Bronchial smooth muscle cell (primary cell): ENCODE measurements around the gene PXMP4. TPM values are rescaled to one million over a fixed set of nuclear protein-coding genes. Genes with fewer than 3 reads are reported as not detected.

Experiments
- total RNA-seq: library from RNA; depleted of rRNA; stranded (reverse); fragments of >200 nt; gene quantifications from 2 replicates; pipeline ENCODE4 v1.2.1, GENCODE V29; 2014

The PXMP4 gene, protein sequence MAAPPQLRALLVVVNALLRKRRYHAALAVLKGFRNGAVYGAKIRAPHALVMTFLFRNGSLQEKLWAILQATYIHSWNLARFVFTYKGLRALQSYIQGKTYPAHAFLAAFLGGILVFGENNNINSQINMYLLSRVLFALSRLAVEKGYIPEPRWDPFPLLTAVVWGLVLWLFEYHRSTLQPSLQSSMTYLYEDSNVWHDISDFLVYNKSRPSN
- 4.7 and 10.2 TPM in 2 replicates for total RNA-seq

DNA sequence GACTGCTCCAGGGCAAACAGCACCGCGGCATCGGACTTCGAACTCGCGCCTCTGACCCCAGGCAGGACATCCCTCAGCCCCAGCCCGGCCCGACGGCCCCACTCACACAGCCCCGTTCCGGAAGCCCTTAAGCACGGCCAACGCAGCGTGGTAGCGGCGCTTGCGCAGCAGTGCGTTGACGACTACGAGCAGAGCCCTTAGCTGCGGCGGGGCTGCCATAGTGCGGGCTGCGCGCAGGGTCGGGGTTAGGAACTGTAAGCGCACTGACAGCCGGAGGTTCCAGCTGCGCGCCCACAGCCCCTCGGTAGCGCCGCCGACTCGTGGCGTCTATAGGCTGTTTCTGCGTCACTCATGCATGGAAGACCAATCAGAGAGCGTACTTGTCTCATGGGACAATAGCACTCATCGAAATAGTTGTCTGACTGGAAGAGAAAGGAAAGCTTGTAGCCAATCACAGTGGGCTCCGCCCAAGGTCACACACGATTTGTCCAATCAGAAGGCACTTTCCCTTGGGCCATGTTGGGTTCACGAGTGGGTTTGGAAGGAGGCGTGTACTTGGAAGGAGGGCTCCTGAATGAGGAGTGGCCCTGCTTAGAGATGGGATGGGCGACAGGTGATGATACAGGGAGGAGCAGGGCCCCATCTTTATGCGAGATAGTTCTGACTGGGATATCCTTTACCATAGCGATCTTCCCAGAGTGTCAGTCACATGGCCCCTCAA, at the start of gene PXMP4:
PXMP4 (minus strand) TSS at position 322 of the 721 bp plus-strand sequence; CDS start at position 219, 103 bp downstream.

DNA sequence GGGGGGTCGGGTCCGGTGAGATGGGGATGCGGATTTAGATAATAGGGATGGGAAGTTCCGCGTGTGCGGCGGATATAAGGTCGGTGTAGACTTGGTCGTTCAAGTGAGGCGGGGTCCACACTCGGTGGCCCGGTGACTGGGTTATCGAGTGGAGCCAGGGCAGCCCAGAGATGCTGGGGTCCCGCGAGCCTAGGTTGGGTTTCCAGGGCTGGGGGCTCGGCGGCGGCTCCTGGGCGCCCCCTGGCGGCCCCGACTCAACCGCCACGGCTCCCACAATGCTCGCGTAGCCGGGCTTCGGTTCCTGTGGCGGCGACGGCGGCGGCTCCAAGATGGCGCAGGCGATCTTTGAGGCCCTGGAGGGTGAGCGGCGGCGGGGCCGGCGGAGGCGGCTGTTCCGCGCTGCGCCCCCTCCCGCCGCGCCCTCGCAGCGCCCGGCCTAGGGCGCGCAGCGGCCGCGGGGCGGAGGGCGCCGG, 11.6 kb upstream of the PXMP4 start, which contains the start of gene ZNF341:
ZNF341 (plus strand) TSS at position 304 of the 473 bp plus-strand sequence; CDS start at position 330, 26 bp downstream.

DNA sequence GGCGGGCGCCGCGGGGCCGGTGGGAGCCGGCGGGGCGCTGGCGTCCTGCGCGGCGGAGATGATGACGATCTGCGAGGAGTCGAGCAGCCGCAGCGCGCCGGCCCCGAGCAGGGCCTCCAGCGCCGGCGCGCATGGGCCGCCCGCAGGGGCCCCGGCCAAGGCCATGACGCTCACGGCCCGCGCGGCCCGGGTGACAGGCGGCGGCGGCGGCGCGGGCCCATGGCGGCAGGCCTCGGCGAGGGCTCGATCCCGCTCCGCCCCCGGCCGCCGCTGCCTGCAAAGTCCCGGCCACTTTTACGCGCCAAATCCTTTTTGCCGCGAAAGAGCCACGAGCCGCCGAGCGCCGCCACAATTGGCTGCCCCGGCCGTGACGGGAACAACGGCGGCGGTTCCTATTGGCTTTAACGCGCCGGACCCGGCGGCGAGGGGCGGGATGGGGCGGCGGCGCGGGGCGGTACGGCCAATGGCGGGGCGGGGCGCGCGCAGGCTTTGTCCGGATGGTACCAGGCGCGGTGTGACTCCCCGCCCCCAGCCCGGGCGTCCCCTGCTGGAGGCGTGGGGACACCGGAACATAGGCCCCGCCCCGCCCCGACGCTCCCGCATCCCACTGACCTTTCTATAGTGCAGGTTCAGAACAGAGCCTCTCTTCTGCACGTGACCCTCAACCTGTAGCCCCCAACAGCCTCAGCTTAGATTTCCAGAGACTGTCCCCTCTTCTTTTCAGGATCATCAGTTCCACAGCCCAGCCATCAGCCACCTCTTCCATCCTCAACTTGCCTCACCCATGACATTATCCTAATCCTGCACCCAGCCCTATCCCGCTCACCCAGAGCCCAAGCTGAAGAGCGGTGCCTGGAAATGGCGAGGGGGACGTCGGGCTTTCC, 33.8 kb downstream of the PXMP4 start, which contains the start of gene E2F1:
E2F1 (minus strand) TSS at position 286 of the 884 bp plus-strand sequence; CDS start at position 165, 121 bp downstream.

DNA sequence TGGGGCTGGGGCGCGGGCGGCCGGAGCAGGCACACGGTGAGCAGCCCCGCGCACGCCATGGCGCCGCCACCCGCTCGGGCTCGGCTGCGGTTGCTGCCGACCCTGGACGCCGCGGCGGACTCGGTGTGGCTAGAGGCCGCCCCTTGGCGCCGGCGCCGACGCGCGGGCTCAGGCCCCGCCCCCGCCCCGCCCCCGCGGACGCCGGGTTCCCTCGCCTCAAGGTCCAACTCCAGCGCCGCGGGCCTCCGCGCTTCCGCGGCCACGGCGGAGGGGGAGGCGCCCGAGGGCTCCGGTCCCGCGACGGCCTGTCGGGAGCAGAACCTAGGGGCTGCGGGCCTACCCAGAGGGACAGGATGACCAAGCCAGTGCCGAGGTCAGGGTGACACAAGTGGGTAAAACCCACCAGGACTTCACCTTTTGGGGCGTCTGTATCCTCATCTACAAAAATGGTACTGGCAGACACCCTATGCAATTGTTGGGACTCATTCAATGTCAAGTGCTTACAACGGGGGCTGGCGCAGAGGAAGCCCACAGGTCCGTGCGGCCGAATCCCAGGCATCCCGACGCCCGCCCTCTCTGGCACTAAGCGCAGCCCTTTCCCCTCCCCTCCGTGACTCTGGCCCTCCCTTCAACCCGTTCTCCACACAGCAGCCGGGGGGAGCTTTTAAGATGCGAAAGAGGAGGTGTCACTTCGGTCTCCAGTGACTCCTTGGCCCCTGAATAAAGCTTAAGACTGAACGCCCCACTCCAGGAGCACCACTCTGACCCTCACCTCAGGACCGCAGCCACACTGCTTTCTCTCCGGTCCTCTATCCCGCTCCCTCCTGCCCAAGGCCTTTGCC, 45.6 kb downstream of the PXMP4 start, which contains the start of gene NECAB3:
NECAB3 (minus strand) TSS at position 135 of the 842 bp plus-strand sequence; CDS start at position 59, 76 bp downstream.

DNA sequence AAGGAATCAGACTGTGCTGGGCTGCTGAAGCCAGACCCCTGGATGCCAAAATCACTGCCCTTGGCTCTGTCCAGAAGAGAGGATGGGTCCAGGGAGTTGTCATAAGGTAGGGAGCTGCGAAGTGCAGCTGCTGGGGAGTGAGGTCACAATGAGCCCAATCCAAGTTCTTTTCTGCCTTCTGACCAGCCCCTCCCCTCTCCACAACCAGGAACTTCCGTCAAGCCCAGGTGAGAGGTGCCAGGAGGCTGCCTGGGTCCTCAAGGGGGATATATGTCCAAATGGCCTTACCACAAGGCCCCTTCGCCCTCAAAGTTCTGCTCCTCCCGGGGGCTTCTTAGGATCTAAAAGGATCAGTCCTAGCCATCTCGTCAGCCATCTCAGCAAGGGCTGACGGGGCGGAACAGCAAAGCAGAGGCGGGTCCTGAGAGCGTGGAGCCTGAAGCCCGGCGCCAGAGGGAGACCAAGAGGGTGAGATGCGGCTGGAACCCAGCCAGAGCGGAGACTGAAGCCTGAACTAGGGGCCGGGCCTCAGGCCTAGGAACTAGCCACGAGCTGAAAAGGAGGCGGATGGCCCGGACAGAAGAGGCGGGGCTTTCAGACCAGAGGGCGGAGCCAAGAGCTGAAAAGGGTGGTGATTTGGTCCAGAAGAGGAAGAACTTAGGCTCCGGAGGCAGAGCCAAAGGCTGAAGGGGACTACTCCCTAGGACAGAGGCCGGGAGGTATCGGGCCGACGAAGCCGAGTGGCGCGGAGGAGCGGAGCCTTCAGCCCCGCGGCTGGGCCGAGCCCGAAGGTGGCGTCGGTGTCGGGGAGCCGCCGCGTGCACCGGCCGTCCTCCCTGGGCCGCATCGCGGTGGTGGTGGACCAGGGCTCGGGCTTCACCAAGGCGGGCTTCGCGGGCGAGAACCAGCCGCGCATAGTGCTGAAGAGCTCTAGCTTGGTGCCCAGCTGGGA, 53.5 kb downstream of the PXMP4 start, which contains the start of gene ACTL10:
ACTL10 (plus strand) TSS at position 651 of the 952 bp plus-strand sequence. CDS start 555 bp downstream, outside the sequence.

DNA sequence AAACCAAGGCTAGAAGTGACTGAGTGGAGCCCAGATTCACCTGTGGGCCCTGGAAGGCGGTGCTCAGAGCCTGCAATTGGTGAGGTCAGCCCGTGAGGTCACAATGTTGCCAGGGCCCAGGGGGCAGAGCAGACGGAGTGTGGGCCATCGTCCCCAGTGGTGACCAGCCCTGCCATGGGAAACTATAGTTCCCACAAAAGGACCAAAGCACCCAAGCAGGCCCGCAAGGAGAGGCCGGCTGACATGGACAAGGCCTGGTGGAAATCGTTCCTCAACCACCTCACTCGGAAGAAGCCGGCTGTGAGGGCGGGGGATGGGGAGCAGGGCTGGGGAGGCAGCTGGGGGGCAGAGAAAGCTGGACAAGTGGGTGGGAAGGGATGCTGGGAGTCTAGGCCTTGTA, 57.9 kb downstream of the PXMP4 start, which contains the start of gene C20orf144:
C20orf144 (plus strand) TSS at position 156 of the 400 bp plus-strand sequence; CDS start at position 175, 19 bp downstream.

Other genes with a start within 250 kb of the PXMP4 start
- gene CBFA2T2, start 230.2 kb downstream of the PXMP4 start, total RNA-seq = 5.0 and 5.7 TPM in 2 replicates
- gene C20orf144, start 58.0 kb downstream of the PXMP4 start, total RNA-seq = under 0.01 and 0.16 TPM in 2 replicates
- 1.1 and 1.9 TPM in 2 replicates for gene ACTL10, start 53.4 kb downstream of the PXMP4 start, total RNA-seq
- gene NECAB3, start 45.9 kb downstream of the PXMP4 start, total RNA-seq = 30.9 and 35.2 TPM in 2 replicates
- 0.77 and 1.3 TPM in 2 replicates for gene E2F1, start 33.9 kb downstream of the PXMP4 start, total RNA-seq
- 0.94 and 0.95 TPM in 2 replicates for gene ZNF341, start 11.7 kb upstream of the PXMP4 start, total RNA-seq
- 39.4 and 54.7 TPM in 2 replicates for gene CHMP4B, start 91.0 kb upstream of the PXMP4 start, total RNA-seq